RWPE2 (cell line): ENCODE results near the gene SETD5.

Source experiments
- ATAC-seq: fragments of 200-7000 bp; cut with Tn5 transposase; 3 replicates; pipeline ENCODE4 v1.9.1; 2021; ENCODE audit warnings: low read depth
- DNase-seq: peaks from one replicate; pipeline ENCODE4 v3.0.0-alpha.2; 2020; ENCODE audit warnings: low spot score
- H3K27ac ChIP-seq: fragments of 450-650 bp; 2 replicates; pipeline ENCODE4 v1.5.1; 2017; ENCODE audit warnings: mild to moderate bottlenecking; ENCODE audit not compliant: poor library complexity, severe bottlenecking
- H3K27me3 ChIP-seq: fragments of 250-450 bp; sonication (Bioruptor Pico); 2 replicates; pipeline ENCODE4 v1.5.1; 2021; ENCODE audit warnings: mild to moderate bottlenecking, moderate library complexity; ENCODE audit not compliant: insufficient read depth, poor library complexity, severe bottlenecking
- H3K36me3 ChIP-seq: fragments of 250-450 bp; sonication (Bioruptor Pico); 2 replicates; pipeline ENCODE4 v1.5.1; 2020; ENCODE audit warnings: low read depth, mild to moderate bottlenecking, moderate library complexity
- H3K4me1 ChIP-seq: fragments of 250-450 bp; sonication (Bioruptor Pico); 2 replicates; pipeline ENCODE4 v1.5.1; 2021; ENCODE audit warnings: mild to moderate bottlenecking, moderate library complexity; ENCODE audit not compliant: insufficient read depth, poor library complexity, severe bottlenecking
- H3K4me3 ChIP-seq: fragments of 250-450 bp; sonication (Bioruptor Pico); 2 replicates; pipeline ENCODE4 v1.5.1; 2021; ENCODE audit warnings: mild to moderate bottlenecking, moderate library complexity; ENCODE audit not compliant: severe bottlenecking
- H3K9me3 ChIP-seq: fragments of 250-450 bp; sonication (Bioruptor Pico); 2 replicates; pipeline ENCODE4 v1.5.1; 2021; ENCODE audit warnings: mild to moderate bottlenecking, moderate library complexity; ENCODE audit not compliant: severe bottlenecking
- TF ChIP-seq, protein P1 (sequence below): fragments of 450-650 bp; IDR thresholded peaks from one replicate; pipeline ENCODE4 v1.5.1; 2017; ENCODE audit warnings: mild to moderate bottlenecking, moderate library complexity; ENCODE audit not compliant: poor library complexity, severe bottlenecking

SETD5 gene

DNA sequence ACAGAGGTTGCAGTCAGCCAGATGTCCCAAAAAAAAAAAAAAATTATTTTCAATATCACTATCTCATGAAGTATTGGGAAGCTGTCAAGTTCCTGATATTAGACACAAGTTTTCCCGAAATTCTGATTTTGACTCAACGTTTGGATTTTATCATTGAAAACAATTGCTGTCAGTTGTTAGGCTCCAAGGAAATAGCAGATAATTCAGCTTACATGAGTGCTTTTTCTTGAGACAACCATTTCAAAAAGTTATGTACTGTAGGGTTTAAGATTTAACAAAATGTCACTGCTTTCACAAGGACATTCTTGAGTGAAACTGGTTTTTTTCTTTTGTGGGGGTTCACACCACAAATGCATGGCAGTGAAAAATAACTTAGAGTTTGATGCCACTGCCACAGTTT is 9.3 kb upstream of the SETD5 start:
- TF ChIP-seq, protein P1, sequence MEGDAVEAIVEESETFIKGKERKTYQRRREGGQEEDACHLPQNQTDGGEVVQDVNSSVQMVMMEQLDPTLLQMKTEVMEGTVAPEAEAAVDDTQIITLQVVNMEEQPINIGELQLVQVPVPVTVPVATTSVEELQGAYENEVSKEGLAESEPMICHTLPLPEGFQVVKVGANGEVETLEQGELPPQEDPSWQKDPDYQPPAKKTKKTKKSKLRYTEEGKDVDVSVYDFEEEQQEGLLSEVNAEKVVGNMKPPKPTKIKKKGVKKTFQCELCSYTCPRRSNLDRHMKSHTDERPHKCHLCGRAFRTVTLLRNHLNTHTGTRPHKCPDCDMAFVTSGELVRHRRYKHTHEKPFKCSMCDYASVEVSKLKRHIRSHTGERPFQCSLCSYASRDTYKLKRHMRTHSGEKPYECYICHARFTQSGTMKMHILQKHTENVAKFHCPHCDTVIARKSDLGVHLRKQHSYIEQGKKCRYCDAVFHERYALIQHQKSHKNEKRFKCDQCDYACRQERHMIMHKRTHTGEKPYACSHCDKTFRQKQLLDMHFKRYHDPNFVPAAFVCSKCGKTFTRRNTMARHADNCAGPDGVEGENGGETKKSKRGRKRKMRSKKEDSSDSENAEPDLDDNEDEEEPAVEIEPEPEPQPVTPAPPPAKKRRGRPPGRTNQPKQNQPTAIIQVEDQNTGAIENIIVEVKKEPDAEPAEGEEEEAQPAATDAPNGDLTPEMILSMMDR = no peak
- Histone ChIP-seq H3K4me3 (no peak overlapping the region), H3K27ac (peak overlapping the region; percentile 33), H3K4me1 (peaks cover 5% of the 10 kb centered on the region), H3K9me3 (no peaks in the 10 kb centered on the region), H3K27me3 (no peaks in the 10 kb centered on the region), H3K36me3 (peaks cover 98% of the 10 kb centered on the region)
- ATAC-seq (no peak), DNase-seq (no peak)

- Histone ChIP-seq H3K27ac (peak overlapping the region; percentile 33), H3K4me1 (peaks cover 5% of the 10 kb centered on the region), H3K36me3 (peaks cover 98% of the 10 kb centered on the region), H3K27me3 (no peaks in the 10 kb centered on the region), H3K4me3 (no peak overlapping the region), H3K9me3 (no peaks in the 10 kb centered on the region)
- no peak for DNase-seq
- TF ChIP-seq, protein P1 = no peak
- no peak for ATAC-seq
Observed at GRCh38 chr3:9388562-9389272, 8.7 kb upstream of the SETD5 start.

DNA sequence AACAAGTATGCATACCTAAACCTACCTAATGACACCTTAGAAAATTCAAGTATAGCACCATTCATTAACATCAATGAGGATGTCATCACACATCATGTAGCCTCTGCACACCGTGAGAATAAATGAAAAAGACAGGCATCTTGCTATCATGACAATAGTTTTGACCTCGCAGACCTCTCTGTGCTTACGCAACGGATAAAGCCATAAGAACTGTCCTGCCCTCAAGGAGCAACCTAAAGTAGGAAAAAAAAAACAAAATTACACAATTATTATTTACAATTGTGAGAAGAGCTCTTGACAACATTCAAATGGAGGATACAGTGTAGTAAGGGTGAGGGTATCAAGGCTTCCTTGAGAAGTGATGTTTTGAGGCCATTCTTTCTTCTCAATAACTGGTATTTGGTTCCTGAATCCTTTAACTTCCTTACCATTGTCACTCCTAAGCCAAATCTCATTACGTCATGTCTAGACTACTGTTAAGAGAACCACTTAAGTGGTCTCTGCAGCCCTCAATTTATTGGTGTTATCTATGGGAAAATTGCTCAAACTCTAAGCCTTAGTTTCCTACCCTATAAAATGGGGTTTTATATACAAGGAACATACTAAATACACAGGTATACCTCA is 7.0 kb upstream of the SETD5 start:
- Histone ChIP-seq H3K4me1 (peaks cover 9% of the 10 kb centered on the region), H3K27me3 (no peaks in the 10 kb centered on the region), H3K9me3 (no peaks in the 10 kb centered on the region), H3K27ac (no peak overlapping the region), H3K4me3 (no peak overlapping the region), H3K36me3 (peaks cover 98% of the 10 kb centered on the region)
- ATAC-seq (no peak), DNase-seq (no peak)
- TF ChIP-seq, protein P1 = no peak

DNA sequence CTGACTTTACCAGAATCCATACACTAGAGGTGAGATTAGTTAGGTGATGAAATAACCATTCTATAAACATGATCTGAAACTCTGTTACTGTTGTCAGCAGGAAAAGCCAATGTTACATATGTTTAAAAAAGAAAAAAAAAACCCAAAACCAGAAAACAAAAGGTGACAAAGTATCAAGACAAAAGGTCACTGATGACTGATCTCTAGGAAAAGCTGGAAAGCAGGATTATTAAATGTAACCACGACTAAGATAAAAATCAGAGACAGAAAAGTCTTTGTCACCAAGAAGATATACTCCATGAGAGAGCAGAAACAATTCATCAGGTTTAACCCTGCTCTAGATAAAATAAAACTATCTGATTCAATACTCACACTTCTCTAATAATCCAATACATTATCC is 5.4 kb upstream of the SETD5 start:
- no peaks in the 10 kb centered on the region for H3K27me3 ChIP-seq
- no peaks in the 10 kb centered on the region for H3K9me3 ChIP-seq
- ATAC-seq (no peak), DNase-seq (no peak)
- peaks cover 10% of the 10 kb centered on the region for H3K4me1 ChIP-seq
- TF ChIP-seq, protein P1 = no peak
- no peak overlapping the region for H3K27ac ChIP-seq
- H3K4me3 ChIP-seq = no peak overlapping the region
- peaks cover 90% of the 10 kb centered on the region for H3K36me3 ChIP-seq
